H7 (cell line): ENCODE measurements around the gene MBTPS1. TPM values are rescaled to one million over a fixed set of nuclear protein-coding genes. Genes with fewer than 3 reads are reported as not detected.
A peak's percentile ranks its signal among the peaks of the same experiment; 100 is the strongest.

Source experiments
- DNase-seq: peaks from one replicate; pipeline ENCODE4 v3.0.0; 2012
- H3K27me3 ChIP-seq: 2 replicates; pipeline ENCODE4 v1.6.0; 2011; ENCODE audit warnings: mild to moderate bottlenecking, low read length; ENCODE audit not compliant: control insufficient read depth, insufficient read depth
- H3K36me3 ChIP-seq: replicated peaks from 2 replicates; pipeline ENCODE4 v1.5.1; 2011; ENCODE audit warnings: low read length; ENCODE audit not compliant: control insufficient read depth, insufficient read depth
- H3K4me3 ChIP-seq: 2 replicates; pipeline ENCODE4 v1.5.1; 2011; ENCODE audit warnings: low read depth, mild to moderate bottlenecking, control low read depth, low read length, moderate library complexity; ENCODE audit not compliant: insufficient read depth
- total RNA-seq: library from RNA; depleted of rRNA; stranded (reverse); fragments of >200 nt; shearing (Covaris generic); gene quantifications from 2 replicates; pipeline ENCODE4 v1.2.3, GENCODE V29; 2014

MBTPS1 gene
- total RNA-seq, 1 experiment from 2014 or later = 34.4 TPM

GRCh38 chr16:84052071-84052622 lies 64.6 kb downstream of the MBTPS1 start:
- no peak overlapping the region for H3K4me3 ChIP-seq
- no peaks in the 10 kb centered on the region for H3K27me3 ChIP-seq
- H3K36me3 ChIP-seq = peaks cover 2% of the 10 kb centered on the region
- DNase-seq = no peak

- no peaks in the 10 kb centered on the region for H3K27me3 ChIP-seq
- no peak overlapping the region for H3K4me3 ChIP-seq
- no peaks in the 10 kb centered on the region; the same call in none of the 2 replicates for H3K36me3 ChIP-seq
- DNase-seq = no peak
These were observed 66.4 kb downstream of the MBTPS1 start for GRCh38 chr16:84050316-84050715.

DNA sequence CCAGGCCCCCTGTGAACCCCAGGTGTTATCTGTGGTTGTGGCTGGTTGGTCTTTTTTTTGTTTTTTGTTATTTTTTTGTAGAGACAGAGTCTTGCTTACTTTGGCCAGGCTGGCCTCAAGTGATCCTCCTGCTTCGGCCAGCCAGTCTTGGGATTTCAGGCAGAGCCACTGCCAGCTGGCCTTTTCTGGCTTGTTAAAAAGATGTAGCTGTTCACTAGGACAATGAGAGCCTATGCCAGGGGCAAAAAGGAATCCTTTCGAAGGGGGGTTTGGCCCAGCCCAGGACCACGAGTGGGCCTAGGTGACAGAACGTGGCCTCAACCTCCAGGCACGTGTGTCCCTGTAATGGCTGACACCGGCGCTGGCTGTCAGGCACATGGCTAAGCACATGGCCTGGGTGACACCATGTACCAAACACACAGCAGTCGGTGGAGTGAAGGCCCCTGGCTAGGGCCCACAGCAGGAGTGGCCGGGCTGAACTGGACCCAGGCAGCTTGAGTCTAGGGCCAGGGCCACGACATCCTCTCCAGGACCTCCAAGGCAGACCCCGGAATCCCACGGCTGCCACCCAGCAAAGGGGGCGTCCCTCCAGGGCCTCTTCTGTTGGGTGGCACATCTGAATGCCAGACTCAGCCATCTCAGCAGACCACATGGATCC lies 67.2 kb downstream of the MBTPS1 start:
- Histone ChIP-seq H3K36me3 (no peaks in the 10 kb centered on the region; the same call in none of the 2 replicates), H3K27me3 (no peaks in the 10 kb centered on the region), H3K4me3 (no peak overlapping the region)
- DNase-seq = no peak

GRCh38 chr16:84048871-84049270 lies 67.9 kb downstream of the MBTPS1 start:
- no peak for DNase-seq
- no peaks in the 10 kb centered on the region; the same call in 1 of the 2 replicates for H3K36me3 ChIP-seq
- H3K4me3 ChIP-seq = no peak overlapping the region
- no peaks in the 10 kb centered on the region for H3K27me3 ChIP-seq

DNA sequence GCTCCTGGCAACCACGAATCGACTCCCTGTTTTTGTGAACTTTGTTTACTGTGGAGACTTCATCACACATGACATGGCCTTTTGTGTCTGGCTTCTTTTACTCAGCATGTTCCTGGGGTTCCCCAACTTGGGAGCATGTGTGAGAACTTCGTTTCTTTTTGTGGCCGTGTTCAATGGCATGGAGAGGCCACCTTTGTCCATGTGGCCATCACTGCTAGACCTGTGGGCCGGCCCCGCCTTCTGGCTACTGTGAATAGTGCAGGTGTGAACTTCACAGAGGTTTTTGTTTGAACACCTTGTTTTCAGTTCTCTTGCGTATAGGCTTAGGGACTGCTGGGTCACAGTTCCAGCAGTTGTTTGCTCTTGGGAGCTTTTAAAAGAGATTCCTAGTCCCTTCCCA lies 68.5 kb downstream of the MBTPS1 start:
- no peaks in the 10 kb centered on the region; the same call in 1 of the 2 replicates for H3K36me3 ChIP-seq
- no peaks in the 10 kb centered on the region for H3K27me3 ChIP-seq
- no peak overlapping the region for H3K4me3 ChIP-seq
- peak; percentile 85 for DNase-seq

DNA sequence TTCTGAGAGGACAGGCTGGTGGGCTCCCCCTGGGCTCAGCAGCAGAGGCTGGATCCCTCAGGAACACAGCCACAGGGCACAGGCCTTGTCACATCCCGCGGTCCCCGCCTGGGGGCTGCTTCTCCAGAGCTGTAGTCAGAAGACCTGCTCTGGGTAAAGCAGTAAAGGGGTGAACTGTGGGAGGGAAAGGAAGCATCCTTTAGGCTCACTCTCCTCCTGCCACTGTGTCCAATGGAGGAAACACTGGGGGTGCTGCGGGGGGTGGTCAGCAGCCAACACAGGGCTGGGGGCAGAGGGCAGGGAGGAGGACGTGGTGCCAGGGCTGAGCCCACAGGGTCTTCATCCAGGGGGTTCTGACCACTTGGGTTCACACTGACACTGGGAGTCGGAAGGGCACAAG lies 69.1 kb downstream of the MBTPS1 start:
- no peaks in the 10 kb centered on the region for H3K27me3 ChIP-seq
- H3K4me3 ChIP-seq = no peak overlapping the region
- H3K36me3 ChIP-seq = no peaks in the 10 kb centered on the region; the same call in 1 of the 2 replicates

DNA sequence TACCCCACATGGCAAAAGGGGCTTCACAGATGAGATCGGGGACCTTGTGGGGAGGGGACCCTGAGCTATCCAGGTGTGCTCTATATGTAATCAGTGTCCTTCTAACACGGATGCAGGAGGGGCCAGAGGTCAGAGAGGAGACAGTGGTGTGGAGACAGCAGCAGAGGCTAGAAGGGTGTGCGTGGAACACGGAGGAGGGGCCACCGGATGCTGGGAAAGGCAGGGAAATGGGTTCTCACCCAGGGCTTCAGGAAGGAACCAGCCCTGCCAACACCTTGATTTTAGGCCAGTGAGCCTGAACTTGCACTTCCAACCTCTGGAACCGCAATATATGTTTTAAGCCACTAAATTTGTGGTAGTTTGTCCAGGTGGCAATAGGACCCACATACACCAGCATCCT lies 69.5 kb downstream of the MBTPS1 start:
- Histone ChIP-seq H3K4me3 (no peak overlapping the region), H3K36me3 (no peaks in the 10 kb centered on the region; the same call in 1 of the 2 replicates), H3K27me3 (no peaks in the 10 kb centered on the region)
- no peak for DNase-seq

More for the DNA sequence above, 69.1 kb downstream of the MBTPS1 start:
- DNase-seq = no peak

DNA sequence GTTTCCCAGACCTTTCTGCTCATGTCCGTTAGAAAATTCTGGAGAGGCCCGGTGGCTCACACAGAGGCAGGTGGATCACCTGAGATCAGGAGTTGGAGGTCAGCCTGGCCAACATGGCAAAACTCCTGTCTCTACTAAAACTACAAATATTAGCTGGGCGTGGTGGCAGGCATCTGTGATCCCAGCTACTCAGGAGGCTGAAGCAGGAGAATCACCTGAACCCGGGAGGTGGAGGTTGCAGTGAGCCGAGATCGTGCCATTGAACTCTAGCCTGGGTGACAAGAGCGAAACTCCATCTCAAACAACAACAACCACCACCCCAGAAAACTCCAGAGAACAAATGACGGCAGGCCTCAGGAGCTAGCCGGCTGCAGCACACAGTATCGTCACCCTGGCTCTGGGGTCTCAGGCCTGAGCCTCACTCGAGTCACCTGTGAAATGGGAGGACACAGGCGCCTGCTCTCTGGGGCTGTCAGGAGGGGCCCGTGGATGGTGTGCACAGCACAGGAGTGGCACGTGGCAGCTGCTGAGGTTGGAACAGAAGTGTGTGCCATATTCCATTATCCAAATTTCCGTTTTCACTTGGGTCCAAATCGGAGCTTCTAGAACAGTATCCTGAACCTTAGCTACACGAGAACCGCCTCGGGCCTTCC lies 70.8 kb downstream of the MBTPS1 start:
- no peak for DNase-seq
- no peaks in the 10 kb centered on the region for H3K27me3 ChIP-seq
- no peaks in the 10 kb centered on the region for H3K36me3 ChIP-seq
- no peak overlapping the region for H3K4me3 ChIP-seq

DNA sequence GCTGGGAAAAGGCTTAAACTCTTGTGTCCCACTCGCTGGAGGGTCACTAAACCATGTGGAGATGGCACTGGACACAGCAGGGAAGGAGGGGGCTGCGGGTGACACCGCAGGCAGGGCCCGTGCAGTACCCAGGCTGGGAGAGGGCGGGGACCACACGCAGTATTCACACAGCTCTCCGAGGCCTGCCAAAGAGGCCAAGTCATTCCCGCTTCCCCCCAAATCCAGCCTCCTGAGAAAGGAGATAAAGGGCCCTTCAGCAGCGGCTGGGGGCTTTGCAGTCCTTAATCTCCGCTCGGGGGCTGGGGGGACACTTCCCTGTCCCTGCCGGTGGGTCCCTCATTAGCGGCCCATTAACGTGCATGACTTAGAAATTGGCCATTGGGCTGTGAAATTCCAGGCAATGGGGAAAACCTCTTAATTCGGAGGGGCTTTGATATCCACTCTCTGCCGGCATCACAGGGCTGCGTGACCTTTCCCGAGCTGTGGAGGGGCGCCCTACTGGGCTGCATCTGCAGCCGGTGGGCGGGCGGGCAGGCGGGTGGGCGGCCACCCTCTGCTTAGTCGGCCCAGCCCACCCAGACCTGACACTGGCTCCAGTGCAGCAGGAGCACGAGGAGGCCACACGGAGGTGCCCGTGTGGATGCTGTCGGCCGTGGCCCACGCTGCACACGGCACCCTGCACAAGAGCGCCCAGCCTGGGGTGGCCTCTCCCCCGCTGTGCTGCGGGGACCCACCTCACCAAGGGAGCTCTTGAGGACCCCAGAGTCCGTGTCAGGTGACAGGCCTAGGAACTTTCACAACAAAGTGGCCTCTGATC lies 71.5 kb downstream of the MBTPS1 start:
- no peaks in the 10 kb centered on the region for H3K36me3 ChIP-seq
- no peak overlapping the region for H3K4me3 ChIP-seq
- H3K27me3 ChIP-seq = no peaks in the 10 kb centered on the region
- peak; percentile 58 for DNase-seq

DNA sequence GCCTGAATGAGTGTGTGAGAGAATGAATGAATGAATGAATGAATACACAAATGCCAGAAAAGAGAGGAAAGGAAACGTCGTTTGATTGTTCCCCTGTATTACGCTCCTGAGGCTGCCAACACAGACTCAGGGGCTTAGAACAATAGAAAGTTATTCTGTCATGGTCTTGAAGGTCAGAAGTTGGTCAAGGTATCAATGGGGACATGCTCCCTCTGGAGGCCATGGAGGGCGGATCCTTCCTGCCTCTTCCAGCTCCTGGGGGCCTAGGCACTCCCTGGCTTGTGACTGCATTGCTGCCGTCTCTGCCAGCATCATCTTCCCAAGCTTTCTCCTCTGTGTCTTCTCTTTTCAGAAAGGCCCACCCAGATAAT lies 72.6 kb downstream of the MBTPS1 start:
- peak; percentile 83 for DNase-seq
- no peaks in the 10 kb centered on the region for H3K27me3 ChIP-seq
- no peaks in the 10 kb centered on the region for H3K36me3 ChIP-seq
- H3K4me3 ChIP-seq = no peak overlapping the region

DNA sequence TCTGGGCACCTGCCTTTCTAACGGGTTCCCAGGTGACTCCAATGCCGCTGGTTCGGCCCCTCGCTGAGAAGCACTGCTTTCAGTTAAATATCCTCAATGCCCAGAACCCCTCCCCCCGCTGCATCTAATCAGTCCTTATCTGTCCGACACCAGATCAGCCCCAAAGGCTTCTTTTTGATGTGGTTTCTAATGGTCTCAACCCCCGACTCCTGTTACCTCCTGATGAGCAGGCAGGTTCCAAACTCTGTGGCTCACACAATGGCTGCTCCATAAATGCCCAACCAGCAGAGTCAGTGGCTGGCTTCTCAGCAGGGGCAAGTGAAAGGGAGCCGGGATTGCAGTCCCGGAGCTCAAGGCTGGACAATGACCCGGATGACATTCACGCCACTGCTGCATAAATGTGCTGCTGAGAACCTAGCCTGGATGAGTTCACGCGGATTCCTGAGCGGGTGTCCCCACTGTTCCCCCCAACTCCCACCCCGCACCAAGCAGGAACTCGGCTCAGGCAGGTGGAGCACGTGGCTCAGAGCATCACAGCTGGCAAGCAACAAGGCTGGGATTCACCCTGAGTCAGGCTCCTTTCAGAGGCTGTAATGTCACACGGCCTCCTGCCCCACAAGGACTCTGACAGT lies 73.1 kb downstream of the MBTPS1 start:
- DNase-seq = peak; percentile 64
- no peaks in the 10 kb centered on the region for H3K27me3 ChIP-seq
- no peak overlapping the region for H3K4me3 ChIP-seq

DNA sequence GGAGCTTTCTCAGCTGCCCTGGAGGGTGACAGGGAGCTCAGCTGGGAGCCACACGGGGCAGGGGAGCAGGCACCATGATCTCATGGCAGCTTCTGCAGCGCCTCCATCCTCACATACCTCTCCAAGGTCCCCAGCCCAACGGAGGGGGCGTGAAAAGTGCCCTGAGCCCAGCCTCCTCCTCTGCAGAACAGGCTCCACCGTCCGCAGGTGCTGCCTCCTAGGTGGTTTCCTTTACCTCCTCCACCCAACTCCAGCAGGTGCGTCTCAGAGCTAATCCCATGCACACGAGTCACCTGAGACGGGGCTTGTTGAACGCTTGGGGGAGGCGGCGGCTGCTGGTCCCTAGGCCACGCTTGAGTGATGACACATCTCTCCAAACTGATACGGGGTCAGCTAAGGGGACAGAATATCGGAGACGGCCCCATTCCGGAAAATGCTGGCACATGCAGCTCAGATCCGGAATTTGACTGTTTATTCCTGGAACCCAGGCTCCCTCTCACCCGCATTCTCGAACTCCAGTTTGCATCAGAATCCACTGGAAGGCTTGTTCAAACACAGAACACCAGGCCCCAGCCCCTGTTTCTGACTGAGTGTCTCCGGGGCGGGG lies 73.8 kb downstream of the MBTPS1 start:
- no peak overlapping the region for H3K4me3 ChIP-seq
- peak; percentile 85 for DNase-seq
- no peaks in the 10 kb centered on the region for H3K27me3 ChIP-seq

More for the DNA sequence above, 73.1 kb downstream of the MBTPS1 start:
- H3K36me3 ChIP-seq = no peaks in the 10 kb centered on the region

DNA sequence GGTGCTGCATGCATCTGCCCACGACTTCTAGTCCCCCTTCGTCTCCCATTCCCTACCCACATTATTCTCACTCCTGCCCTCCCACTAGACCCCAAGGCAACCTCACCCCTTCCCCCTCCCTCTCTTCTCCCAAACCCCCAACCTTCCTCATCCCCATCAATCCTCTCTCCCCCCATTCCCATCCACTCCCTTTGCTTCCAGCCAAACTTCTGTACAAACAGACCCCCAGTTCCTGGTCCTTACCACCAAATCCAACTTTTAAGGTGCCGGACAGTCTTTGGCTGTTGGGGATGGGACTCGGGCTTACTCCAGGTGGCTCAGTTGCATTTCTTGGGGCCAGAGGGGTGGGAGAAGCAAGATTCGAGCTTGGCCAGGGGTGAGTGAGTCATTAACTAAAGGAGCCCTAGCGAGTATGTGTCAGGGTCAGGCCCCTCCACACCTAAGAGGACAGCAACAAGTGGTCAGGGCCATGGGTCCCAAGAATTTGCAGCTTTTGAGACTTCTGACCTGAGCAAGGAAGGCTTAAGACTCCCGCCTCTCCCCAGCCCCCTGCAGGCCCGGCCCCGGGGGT lies 74.3 kb downstream of the MBTPS1 start, which contains the start of gene SLC38A8:
Gene SLC38A8, minus strand, starts transcription at position 488 of the 571 bp plus-strand sequence. CDS start 638 bp downstream, outside the sequence.
- DNase-seq = no peak
- no peaks in the 10 kb centered on the region for H3K36me3 ChIP-seq
- H3K4me3 ChIP-seq = no peak within 1 kb of the TSS
- no peaks in the 10 kb centered on the region for H3K27me3 ChIP-seq

More for the DNA sequence above, 73.8 kb downstream of the MBTPS1 start:
- no peaks in the 10 kb centered on the region for H3K36me3 ChIP-seq
